GM12878 (cell line): Measurements from ENCODE around the gene SCLT1.

Source experiments
- CTCF ChIP-seq, 3 experiments: IDR thresholded peaks in 2 of 3; conservative IDR thresholded peaks in 1 of 3; 2 replicates each; pipeline ENCODE4 v1.5.1; 2011; ENCODE audit warnings: low read depth in 3 of 3, low read length in 3 of 3, mild to moderate bottlenecking in 3 of 3, control low read depth in 2 of 3, moderate library complexity in 2 of 3, inconsistent platforms in 1 of 3, mixed read lengths in 1 of 3; ENCODE audit not compliant: control insufficient read depth in 2 of 3, insufficient read depth in 1 of 3; ENCODE audit errors: extremely low read depth in 1 of 3
- EZH2 ChIP-seq: IDR thresholded peaks from 2 replicates; pipeline ENCODE4 v1.6.1; 2012; ENCODE audit warnings: low read depth, mild to moderate bottlenecking, control low read depth, inconsistent platforms, low read length, borderline replicate concordance; ENCODE audit not compliant: control insufficient read depth
- KDM1A ChIP-seq: fragments of 200-600 bp; sonication (generic); IDR thresholded peaks from 2 replicates; pipeline ENCODE4 v1.6.1; 2016; ENCODE audit warnings: borderline replicate concordance
- NR2C2 ChIP-seq: IDR thresholded peaks from 2 replicates; pipeline ENCODE4 v1.6.1; 2011; ENCODE audit warnings: borderline replicate concordance, low read depth; ENCODE audit not compliant: control insufficient read depth, insufficient read length
- SMC3 ChIP-seq: IDR thresholded peaks from 2 replicates; pipeline ENCODE4 v1.6.1; 2011; ENCODE audit warnings: low read length, improper control_type of control experiment, borderline replicate concordance

GRCh38 chr4:128930051-128930450 is 163.3 kb downstream of the SCLT1 start:
- no peak for TF ChIP-seq EZH2
- TF ChIP-seq KDM1A = no peak
- TF ChIP-seq CTCF (IDR thresholded peaks at IDR 0.05 in 2 of 3, conservative IDR thresholded peaks at IDR 0.05 in 1 of 3; ENCODE audit: control insufficient read depth in 2 of 3, extremely low read depth in 1 of 3, insufficient read depth in 1 of 3, low read depth in 3 of 3, low read length in 3 of 3) = no peak
- no peak for TF ChIP-seq SMC3
- TF ChIP-seq NR2C2 = no peak
